Subcutaneous abdominal adipose tissue (tissue), 5 donors: ENCODE results near the gene TNFAIP3.
A peak's percentile ranks its signal among the peaks of the same experiment; 100 is the strongest.

ENCODE experiments used
- H3K27ac ChIP-seq: one replicate; pipeline ENCODE4 v1.7.0; 2013; ENCODE audit warnings: low read depth, mild to moderate bottlenecking, inconsistent platforms, low read length, moderate library complexity
- H3K27me3 ChIP-seq, 5 donors: one replicate each; pipeline ENCODE4 v1.7.0; 2013; ENCODE audit warnings: low read length in 5 of 5, inconsistent platforms in 1 of 5; ENCODE audit not compliant: control insufficient read depth in 5 of 5, insufficient read depth in 4 of 5
- H3K36me3 ChIP-seq, 5 donors: one replicate each; pipeline ENCODE4 v1.7.0; 2013; ENCODE audit warnings: low read length in 5 of 5; ENCODE audit not compliant: control insufficient read depth in 5 of 5, insufficient read depth in 5 of 5
- H3K4me1 ChIP-seq, 5 donors: one replicate each; pipeline ENCODE4 v1.7.0; 2013; ENCODE audit warnings: low read length in 5 of 5, mild to moderate bottlenecking in 3 of 5, moderate library complexity in 1 of 5; ENCODE audit not compliant: control insufficient read depth in 5 of 5, insufficient read depth in 5 of 5
- H3K4me3 ChIP-seq, 5 donors: one replicate each; pipeline ENCODE4 v1.7.0; 2013; ENCODE audit warnings: low read length in 5 of 5, low read depth in 1 of 5
- H3K9ac ChIP-seq, 5 donors: one replicate each; pipeline ENCODE4 v1.7.0; 2013; ENCODE audit warnings: low read length in 5 of 5, mild to moderate bottlenecking in 4 of 5, moderate library complexity in 3 of 5
- H3K9me3 ChIP-seq, 5 donors: one replicate each; pipeline ENCODE4 v1.7.0; 2013; ENCODE audit warnings: low read length in 5 of 5; ENCODE audit not compliant: control insufficient read depth in 5 of 5
- donor health status: healthy.
- donor health status: healthy.
- donor health status: healthy.
- donor health status: healthy.
- donor health status: healthy.

Gene TNFAIP3

DNA sequence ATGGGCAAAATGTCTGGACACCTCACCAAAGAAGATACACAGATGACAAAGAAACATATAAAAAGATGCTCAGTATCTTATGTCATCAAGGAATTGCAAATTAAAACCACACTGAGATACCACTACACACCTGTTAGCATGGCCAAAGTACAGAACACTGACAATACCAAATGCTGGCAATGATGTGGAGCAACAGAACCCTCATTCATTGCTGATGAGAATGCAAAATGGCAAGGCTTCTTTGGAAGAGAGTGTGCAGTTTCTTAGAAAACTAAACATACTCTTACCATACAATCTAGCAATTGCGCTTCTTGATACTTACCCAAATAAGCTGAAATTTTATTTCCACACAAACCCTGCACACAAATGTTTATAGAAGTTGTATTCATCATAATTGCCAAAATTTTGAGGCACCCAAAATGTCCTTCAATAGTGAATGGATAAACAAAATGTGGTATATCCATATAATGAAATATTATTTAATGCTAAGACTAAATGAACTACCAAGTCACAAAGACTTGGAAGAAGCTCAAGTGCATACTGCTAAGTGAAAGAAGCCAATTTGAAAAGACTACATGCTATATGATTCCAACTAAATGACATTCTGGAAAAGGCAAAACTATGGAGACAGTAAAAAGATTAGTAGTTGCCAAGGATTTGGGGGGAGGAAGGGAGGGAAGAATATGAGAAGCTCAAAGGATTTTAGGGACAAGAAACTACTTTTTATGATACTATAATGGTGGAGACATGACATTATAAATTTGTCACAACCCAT lies 50.7 kb downstream of the TNFAIP3 start:
- Histone ChIP-seq H3K27me3 (no peaks in the 10 kb centered on the region), H3K36me3 (no peaks in the 10 kb centered on the region), H3K4me3 (no peak overlapping the region), H3K9me3 (peaks cover 0 to 2% (median 0%) of the 10 kb centered on the region in 5 donors), H3K27ac (no peak overlapping the region), H3K9ac (no peak overlapping the region), H3K4me1 (peaks cover 0 to 7% (median 0%) of the 10 kb centered on the region in 5 donors)

DNA sequence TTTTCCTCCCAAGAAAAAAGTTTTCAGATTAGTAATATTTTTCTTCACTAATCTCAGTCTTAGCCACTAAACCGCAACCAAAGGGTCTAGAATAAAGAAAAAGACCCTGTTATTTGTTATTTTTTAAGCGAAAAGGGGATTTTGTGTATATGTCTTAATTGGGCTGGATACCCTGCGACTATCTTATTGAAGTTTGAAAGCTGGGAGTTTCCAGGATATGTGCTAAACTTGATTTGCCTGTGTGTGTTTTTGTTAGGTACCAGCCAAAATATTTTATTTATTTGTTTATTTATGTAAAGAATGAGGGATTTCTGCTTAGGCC lies 52.4 kb downstream of the TNFAIP3 start:
- no peaks in the 10 kb centered on the region for H3K27me3 ChIP-seq
- H3K27ac ChIP-seq, result no peak overlapping the region
- H3K4me3 ChIP-seq, result no peak overlapping the region
- no peak overlapping the region for H3K9ac ChIP-seq
- no peaks in the 10 kb centered on the region for H3K9me3 ChIP-seq
- H3K36me3 ChIP-seq, result no peaks in the 10 kb centered on the region
- peaks cover 0 to 4% (median 0%) of the 10 kb centered on the region in 5 donors for H3K4me1 ChIP-seq

DNA sequence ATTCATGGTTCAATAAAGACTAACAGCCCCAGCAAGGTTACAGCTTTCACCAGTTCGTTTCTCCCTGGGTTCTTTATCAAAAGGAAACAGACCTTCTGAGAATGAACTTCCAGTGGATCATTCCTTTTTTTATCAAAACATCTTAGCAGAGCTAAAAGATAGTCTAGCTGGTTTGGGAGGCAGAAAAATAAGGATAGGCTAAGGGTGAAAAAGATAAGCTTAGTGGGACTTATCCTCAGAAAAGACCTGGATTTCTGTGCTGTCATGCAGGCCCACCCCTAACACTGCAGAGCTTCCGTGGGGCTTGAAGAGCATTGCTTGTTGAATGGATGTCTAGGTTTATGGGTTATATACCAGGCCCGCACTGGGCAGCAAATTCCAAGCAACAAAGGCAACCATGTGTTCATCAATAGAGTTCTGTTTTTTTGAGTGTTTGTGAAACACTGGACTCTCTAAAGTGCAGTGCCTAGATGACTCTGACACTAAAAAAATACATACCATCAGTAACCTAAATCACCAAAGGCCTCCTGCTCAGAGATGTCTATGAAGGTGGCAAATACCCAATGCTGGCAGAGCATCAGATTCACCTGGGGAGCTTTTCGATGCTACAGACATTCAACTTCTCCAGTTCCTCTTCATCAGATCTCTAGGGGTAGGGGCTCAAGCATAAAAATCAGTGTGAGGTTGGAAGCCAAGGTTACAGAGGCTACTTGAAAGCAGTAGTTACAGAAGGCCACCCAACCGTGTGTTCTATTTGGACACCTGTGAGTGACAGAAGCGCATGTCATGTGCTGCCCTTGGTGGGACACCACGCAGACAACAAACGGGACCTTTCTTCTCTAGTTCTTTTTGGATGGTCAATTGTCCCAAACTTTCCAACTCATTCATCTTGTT lies 53.0 kb downstream of the TNFAIP3 start:
- H3K36me3 ChIP-seq, result no peaks in the 10 kb centered on the region
- H3K9ac ChIP-seq, result no peak overlapping the region
- H3K27ac ChIP-seq, result no peak overlapping the region
- H3K4me3 ChIP-seq, result no peak overlapping the region
- peaks cover 0 to 5% (median 0%) of the 10 kb centered on the region in 5 donors for H3K4me1 ChIP-seq
- H3K27me3 ChIP-seq, result no peaks in the 10 kb centered on the region
- no peaks in the 10 kb centered on the region for H3K9me3 ChIP-seq

DNA sequence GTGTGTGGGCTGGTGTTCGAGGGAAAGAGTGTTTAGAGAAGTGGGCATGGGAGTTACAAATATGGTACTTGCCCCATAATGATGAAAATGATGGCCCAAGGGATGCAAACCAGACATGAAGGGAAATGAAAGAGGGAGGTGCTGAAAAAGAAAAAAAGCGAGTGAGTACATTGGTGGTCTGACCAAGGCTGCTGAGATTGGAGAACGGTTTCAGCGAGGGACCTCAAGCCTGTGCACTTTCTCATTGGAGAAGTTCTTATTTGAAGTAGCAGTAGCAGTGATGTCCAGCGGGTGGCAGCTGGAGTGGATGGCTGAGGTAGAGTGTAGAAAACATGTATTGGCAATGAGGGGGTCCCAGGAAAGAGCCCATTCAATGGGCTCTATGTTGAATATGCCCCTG lies 54.8 kb downstream of the TNFAIP3 start:
- H3K27me3 ChIP-seq, result no peaks in the 10 kb centered on the region
- H3K9me3 ChIP-seq, result no peaks in the 10 kb centered on the region
- no peaks in the 10 kb centered on the region for H3K36me3 ChIP-seq
- H3K4me1 ChIP-seq, result peaks cover 0 to 18% (median 16%) of the 10 kb centered on the region in 5 donors
- no peak overlapping the region for H3K4me3 ChIP-seq
- no peak overlapping the region for H3K27ac ChIP-seq
- no peak overlapping the region for H3K9ac ChIP-seq

DNA sequence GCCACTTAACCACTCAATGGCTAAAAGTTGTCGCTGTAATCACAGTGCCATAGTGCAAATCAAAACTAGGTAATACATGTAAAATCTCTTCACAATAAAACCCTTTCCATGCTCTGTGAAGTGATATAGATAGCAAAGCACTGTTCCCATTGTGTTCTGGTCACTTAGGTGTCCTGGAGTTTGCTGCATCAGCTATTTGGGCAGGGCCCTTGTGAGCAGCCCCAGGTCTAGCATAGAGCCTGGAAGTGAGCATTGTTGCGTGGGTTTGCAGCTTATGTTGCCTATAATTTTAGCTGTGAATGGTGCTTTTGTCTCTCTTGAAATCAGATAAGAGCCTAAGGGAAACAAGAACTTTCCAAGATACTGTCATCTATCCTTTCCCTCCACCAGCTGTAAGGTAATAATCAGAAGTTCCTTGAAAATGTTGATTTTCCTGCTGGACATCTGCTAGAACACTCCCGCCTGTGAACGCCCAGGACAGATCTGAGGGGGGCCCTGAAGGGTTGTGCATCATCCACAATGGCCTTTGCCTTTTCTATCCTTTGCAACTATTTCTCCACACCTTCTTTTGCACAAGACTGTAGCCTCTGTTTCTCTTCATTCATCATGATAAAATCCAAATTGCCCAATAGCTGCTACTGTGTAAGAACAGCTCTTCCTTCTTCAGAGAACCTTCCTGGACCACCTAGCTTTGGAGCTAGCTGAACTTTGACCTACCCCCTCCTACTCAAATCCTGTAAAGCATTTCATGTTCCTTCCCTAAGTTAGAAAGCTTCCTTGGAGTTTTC lies 57.0 kb downstream of the TNFAIP3 start:
- Histone ChIP-seq H3K36me3 (no peaks in the 10 kb centered on the region), H3K4me3 (no peak overlapping the region), H3K27me3 (no peaks in the 10 kb centered on the region), H3K9me3 (no peaks in the 10 kb centered on the region), H3K4me1 (peaks cover 0 to 37% (median 35%) of the 10 kb centered on the region in 5 donors), H3K9ac (no peak overlapping the region), H3K27ac (no peak overlapping the region)

DNA sequence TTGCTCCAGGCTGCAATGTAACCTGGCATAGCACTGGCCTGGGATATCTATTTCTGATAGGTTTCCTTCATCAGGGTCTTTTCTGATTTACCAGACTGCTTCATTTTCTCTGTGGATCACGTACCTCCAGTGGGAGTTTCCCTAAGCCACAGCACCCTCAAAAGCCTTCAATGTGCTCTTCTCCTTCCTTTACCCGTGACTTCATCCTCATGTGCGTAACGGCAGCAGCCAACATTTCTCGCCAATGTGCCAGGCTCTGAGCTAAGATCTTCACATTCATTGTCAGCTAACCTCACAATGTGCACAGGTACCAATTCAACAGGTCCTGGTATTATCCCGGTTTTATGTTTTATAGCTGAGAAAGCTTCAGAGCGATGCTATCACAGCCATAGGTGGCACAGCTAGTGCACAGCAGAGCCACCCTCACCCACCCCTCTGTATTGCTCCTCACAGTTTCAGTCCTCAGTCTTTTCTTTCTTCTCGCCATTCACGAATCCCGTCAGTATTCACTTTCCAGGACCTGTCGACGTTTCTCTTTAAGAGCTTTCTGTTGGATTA lies 58.2 kb downstream of the TNFAIP3 start:
- Histone ChIP-seq H3K9me3 (no peaks in the 10 kb centered on the region), H3K36me3 (no peaks in the 10 kb centered on the region), H3K27ac (peak overlapping the region; percentile 1), H3K4me1 (peaks cover 0 to 37% (median 35%) of the 10 kb centered on the region in 5 donors), H3K4me3 (no peak overlapping the region), H3K27me3 (no peaks in the 10 kb centered on the region), H3K9ac (no peak overlapping the region)

DNA sequence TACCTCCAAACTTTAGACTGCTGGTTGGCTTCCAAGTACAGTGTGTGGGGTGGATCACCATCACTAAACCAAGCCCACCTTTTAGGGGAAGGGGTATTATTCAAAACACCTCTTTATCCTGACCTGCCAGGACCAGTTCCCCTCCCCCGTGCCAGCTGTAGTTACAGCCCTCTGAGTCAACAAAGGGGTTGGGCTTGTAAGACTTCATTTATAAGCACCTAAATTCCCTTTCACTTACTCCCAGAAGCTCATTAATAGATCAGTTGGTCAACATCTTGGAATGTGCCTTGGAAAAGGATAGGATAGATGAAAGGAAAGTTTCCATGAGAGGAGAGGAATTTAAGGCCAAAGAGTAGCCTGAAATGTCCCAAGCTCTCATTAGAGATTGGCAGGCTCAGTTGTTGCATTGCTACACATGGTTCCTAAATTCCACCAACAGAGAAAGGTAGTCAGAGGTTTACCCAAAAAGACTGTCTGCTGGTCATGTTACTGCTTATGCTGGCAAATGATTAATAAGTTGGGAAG lies 59.2 kb downstream of the TNFAIP3 start:
- Histone ChIP-seq H3K9ac (no peak overlapping the region), H3K4me1 (peaks cover 0 to 37% (median 35%) of the 10 kb centered on the region in 5 donors), H3K4me3 (peak overlapping the region in 1 of 5 donors; percentile 5), H3K27me3 (no peaks in the 10 kb centered on the region), H3K9me3 (no peaks in the 10 kb centered on the region), H3K27ac (peak overlapping the region; percentile 54), H3K36me3 (no peaks in the 10 kb centered on the region)

DNA sequence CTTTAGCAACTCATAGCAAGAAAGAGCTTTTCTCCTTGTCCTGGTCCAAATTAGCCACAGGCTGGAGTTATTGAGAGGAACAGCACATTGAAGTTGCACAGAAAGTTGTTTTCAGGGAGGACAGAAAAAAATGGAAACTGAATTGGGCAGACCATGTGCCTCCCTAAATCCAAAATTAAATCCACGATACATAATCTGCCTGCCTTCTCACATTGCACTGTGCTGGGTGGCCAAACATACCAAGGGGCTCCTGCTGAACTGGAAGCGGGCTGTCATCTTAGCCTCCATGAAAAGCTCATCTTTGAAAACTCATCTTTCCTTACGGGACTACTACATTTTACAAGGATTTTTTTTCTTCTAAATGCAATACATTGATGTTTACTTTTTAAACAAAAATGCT lies 59.9 kb downstream of the TNFAIP3 start:
- H3K27me3 ChIP-seq, result no peaks in the 10 kb centered on the region
- peaks cover 0 to 37% (median 35%) of the 10 kb centered on the region in 5 donors for H3K4me1 ChIP-seq
- no peaks in the 10 kb centered on the region for H3K36me3 ChIP-seq
- H3K27ac ChIP-seq, result peak overlapping the region; percentile 54
- no peak overlapping the region for H3K4me3 ChIP-seq
- no peak overlapping the region for H3K9ac ChIP-seq
- no peaks in the 10 kb centered on the region for H3K9me3 ChIP-seq

DNA sequence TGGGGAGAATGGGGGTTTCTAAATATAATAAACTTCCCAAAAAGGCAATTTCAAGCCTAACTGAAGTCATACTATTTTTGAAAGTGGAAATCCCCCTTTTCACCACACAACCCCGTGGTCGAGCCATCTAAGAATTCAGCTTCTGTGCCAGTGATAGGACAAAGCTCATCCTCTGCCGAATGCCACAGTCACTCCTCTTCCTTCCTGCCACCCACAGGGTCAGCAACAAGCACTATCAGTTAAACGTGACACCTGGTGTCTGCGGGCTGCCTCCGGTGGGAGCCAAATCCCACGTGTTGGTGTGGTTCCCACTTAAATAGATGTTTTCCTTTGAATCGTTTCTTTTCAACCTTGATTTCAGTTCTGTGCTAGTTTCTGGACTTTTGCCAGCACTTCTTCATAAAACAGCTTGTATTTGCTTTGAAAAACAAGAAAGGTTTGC lies 60.7 kb downstream of the TNFAIP3 start:
- peak overlapping the region; percentile 54 for H3K27ac ChIP-seq
- no peaks in the 10 kb centered on the region for H3K36me3 ChIP-seq
- no peaks in the 10 kb centered on the region for H3K27me3 ChIP-seq
- peaks cover 0 to 37% (median 35%) of the 10 kb centered on the region in 5 donors for H3K4me1 ChIP-seq
- no peaks in the 10 kb centered on the region for H3K9me3 ChIP-seq
- H3K4me3 ChIP-seq, result peak overlapping the region in 2 of 5 donors; percentile 23 to 29
- peak overlapping the region in 1 of 5 donors; percentile 7 for H3K9ac ChIP-seq
